SK-MEL-5 (cell line): ENCODE results near the gene TRIM8. TPM values are rescaled to one million over a fixed set of nuclear protein-coding genes. Genes with fewer than 3 reads are reported as not detected.
"Not testable (repeated sequence)": the region's sequence is repeated elsewhere in the genome, so short reads cannot be mapped to it uniquely, and the experiment has no call there.

Experiments used
- DNase-seq: peaks from one replicate; pipeline ENCODE4 v3.0.0-alpha.2; 2016; ENCODE audit warnings: low read depth, low spot score
- in situ Hi-C: cut with HindIII; loops from 2 replicates; pipeline ENCODE4 v1.10.0; 2016; ENCODE audit warnings: low sequenced_read_pairs, high pct_unique_total_duplicates, low pct_unique_long_range_greater_than_20kb
- total RNA-seq: library from RNA; depleted of rRNA; stranded (reverse); fragments of >200 nt; shearing (Covaris generic); gene quantifications from 2 replicates; pipeline ENCODE4 v1.2.3, GENCODE V29; 2014

The TRIM8 gene
- total RNA-seq, 1 experiment from 2014 or later: 21.6 TPM

DNA sequence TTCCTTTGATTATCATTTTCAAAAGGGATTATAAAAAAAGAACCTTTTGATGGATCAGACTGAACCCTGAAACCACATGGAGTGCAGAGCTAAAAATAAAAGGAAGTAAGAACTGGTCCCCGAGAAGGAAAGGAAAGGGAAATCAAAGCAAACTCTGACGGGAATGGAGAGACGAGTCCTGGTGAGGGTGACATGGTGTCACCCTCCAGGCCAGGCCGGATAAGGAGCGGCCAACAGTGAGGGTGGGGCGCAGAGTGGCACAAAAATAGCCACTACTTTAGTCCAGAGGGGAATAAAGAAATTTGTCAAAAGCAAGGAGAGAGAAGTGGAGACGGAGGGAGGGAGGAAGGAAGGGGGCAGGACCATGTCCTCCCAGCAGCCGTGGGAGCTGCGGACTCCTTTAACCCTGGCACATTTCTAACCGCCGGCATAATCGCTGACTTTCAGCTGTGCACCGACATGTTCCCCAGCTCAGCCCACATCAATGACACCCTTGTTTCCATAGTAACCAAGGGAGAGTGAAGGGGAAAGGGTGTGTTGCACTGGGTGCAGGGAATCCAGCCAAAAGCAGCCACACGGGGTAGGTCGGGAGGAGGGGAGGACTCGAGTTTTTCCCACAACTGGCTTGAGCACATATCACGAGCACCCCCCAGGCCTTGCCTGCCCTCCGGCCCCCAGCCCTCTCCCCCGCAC, 29.7 kb downstream of the TRIM8 start:
- no peak for DNase-seq

GRCh38 chr10:102674566-102674965, 30.3 kb downstream of the TRIM8 start:
- in situ Hi-C loops: no loop called here
- no peak for DNase-seq

More for the DNA sequence above, 29.7 kb downstream of the TRIM8 start:
- in situ Hi-C loops: no loop called here

GRCh38 chr10:102675011-102675665, 30.9 kb downstream of the TRIM8 start:
- in situ Hi-C loops: no loop called here
- DNase-seq: no peak

DNA sequence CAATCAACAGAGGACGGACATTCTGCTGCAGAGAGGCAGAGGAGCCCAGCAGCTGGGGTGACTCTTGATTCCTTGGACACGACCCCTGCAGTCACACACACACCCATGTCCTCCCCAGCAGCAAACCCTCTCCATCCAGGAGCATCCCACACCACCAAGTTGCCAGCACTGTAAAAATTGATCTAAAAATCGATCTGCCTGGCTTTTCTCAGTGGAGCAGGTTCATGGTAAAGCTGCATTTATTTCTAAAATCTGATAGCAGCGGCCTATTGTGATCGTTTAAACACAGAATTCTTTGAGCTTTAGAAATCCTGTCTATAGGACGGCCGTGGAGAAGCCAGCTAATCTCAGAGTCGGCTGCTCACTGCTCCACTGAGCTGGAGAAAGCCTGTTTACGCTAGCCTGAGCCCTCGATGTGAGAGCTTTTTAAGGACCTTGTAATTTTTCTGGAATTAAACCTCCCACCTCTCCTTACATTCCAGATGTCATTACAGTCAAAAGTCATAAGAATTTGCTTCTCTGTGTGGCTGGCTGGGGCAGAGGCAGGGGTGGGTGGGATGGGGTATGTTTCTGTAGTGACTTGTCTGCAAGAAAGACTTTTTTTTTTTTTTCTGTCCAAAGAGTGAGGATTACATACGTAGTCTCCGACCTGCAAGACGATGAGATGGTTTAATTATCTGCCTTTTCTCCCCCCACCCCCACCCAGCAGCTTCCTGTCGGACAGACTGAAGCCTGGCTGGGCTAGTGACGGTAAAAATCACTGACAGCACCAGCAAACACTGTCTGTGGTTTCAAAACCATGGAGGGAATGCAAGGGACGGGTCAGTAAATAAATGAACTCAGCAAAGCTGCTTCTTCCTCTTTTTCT, 31.6 kb downstream of the TRIM8 start:
- no peak for DNase-seq
- in situ Hi-C loops: no loop called here

GRCh38 chr10:102676534-102677315, 32.4 kb downstream of the TRIM8 start:
- DNase-seq: no peak
- in situ Hi-C loops: no loop called here

GRCh38 chr10:102677331-102678067, 33.2 kb downstream of the TRIM8 start:
- DNase-seq: no peak
- in situ Hi-C loops: no loop called here

DNA sequence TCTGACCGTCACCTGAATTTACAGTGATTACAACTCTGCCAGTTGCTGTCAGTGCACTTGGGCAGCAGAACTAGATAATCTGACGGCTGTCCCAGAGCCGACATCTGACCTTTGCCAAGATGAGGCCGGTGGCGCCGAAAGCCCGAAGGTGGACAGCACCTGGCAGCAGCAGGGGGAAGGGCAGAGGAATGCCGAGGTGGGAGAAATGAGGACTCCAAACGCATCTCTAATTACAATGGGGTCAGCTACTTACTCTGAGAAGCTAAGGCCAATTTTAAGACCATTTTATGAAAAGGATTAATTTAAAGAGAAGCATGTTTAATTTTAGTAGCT, 33.8 kb downstream of the TRIM8 start:
- in situ Hi-C loops: no loop called here
- DNase-seq: no peak

- in situ Hi-C loops: no loop called here
- peak; percentile 71 for DNase-seq
Measured at GRCh38 chr10:102678842-102679289, 34.6 kb downstream of the TRIM8 start.

GRCh38 chr10:102679596-102679995, 35.3 kb downstream of the TRIM8 start:
- no peak for DNase-seq
- in situ Hi-C loops: no loop called here

- DNase-seq: no peak
- in situ Hi-C loops: no loop called here
Measured at GRCh38 chr10:102681696-102682095, 37.4 kb downstream of the TRIM8 start.

- DNase-seq: no peak
- in situ Hi-C loops: no loop called here
Measured at GRCh38 chr10:102682416-102682815, 38.1 kb downstream of the TRIM8 start.

DNA sequence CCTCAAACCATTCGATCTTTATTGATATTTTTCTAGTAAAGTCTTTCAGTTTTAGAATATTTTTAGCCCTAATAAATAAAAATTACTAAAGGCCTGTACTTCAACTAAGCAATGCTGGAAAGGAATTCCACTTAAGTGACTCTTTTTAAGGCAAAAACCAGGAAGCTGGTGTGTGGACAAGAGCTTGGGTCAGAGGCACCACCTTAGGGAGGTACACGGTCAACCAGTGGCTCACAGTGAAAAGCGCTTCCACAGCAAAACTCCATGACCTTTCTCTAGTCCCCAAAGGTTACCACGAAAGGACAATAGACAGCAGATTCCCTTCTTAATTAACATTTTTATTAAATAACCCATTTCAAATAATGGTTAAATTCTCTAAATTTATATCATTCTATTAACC, 38.7 kb downstream of the TRIM8 start:
- DNase-seq: no peak
- in situ Hi-C loops: no loop called here

GRCh38 chr10:102683736-102684135, 39.5 kb downstream of the TRIM8 start:
- DNase-seq: no peak
- in situ Hi-C loops: no loop called here

DNA sequence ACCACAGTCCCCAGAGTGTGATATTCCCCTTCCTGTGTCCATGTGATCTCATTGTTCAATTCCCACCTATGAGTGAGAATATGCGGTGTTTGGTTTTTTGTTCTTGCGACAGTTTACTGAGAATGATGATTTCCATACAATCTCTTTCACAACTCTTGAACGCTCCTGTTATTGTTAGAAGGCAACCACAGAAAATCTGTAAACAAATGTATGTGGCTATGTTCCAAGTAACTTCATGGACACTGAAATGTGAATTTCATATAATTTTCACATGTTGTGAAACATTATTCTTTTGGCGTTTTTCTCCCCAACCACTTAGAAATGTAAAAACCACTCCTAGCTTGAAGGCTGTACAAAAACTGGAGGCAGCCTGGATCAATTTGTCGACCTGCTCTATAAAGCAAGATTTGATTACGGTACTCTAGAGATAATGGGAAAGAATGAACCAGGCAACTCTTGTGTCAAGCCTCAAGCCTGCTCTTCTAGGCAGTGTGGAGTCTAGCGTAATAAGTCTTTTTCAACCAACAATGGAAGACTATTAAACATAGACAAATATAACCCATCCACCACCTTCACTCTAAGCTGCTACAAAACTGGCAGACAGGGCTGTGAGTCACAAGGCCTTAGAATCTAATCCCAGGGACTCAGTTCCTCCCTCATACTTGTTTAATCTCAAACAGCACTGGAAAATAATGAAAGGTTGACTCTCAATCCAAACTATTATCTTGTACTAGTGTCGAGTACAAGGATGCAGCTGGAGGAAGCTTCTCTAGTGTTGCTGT, 47.2 kb downstream of the TRIM8 start:
- in situ Hi-C loops: no loop called here
- no peak for DNase-seq

DNA sequence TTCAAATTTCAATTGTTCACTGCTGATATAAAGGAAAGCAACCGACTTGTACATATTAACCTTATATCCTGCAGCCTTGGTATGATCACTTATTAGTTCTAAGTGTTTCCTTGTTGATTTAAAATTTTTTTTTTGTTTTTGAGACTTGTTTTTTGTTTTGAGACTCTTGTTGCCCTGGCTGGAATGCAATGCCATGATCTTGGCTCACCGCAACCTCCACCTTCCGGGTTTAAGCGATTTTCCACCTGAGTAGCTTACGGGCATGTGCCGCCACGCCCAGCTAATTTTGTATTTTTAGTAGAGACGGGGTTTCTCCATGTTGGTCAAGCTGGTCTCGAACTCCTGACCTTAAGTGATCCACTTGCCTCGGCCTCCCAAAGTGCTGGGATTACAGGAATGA, 51.1 kb downstream of the TRIM8 start:
- DNase-seq, in situ Hi-C loops: not testable (repeated sequence)

GRCh38 chr10:102696736-102697135, 52.5 kb downstream of the TRIM8 start:
- DNase-seq: no peak
- in situ Hi-C loops: no loop called here
